ENCODE results near the gene FGF13. TPM values are rescaled to one million over a fixed set of nuclear protein-coding genes. Genes with fewer than 3 reads are reported as not detected.

Gene FGF13
- total RNA-seq, 4 donors from 2014 or later = 5.7 to 7.5 (median 6.2) TPM

DNA sequence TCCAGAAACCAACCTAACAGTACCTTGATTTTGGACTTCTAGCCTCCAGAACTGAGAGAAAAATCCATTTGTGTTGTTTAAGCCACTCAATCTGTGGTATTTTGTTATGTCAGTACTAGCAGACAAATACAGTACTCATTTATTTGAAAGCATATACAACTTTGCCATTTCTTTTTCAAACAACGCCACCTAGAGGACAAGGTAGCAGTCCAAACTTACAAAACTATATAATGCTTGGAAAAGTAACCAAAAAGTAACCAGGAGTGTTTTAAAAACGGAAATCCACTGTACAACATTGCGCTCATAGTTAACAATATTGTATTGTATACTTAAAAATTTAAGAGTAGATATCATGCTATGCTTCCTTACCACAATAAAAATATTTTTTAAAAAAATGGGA, 37.0 kb upstream of the FGF13 start:
- H3K36me3 ChIP-seq = no peaks in the 10 kb centered on the region
- TF ChIP-seq, protein P1, sequence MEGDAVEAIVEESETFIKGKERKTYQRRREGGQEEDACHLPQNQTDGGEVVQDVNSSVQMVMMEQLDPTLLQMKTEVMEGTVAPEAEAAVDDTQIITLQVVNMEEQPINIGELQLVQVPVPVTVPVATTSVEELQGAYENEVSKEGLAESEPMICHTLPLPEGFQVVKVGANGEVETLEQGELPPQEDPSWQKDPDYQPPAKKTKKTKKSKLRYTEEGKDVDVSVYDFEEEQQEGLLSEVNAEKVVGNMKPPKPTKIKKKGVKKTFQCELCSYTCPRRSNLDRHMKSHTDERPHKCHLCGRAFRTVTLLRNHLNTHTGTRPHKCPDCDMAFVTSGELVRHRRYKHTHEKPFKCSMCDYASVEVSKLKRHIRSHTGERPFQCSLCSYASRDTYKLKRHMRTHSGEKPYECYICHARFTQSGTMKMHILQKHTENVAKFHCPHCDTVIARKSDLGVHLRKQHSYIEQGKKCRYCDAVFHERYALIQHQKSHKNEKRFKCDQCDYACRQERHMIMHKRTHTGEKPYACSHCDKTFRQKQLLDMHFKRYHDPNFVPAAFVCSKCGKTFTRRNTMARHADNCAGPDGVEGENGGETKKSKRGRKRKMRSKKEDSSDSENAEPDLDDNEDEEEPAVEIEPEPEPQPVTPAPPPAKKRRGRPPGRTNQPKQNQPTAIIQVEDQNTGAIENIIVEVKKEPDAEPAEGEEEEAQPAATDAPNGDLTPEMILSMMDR (IDR thresholded peaks at IDR 0.05) = peak in 4 of 5 experiments; percentile 20 to 38 (median 21)
- TF ChIP-seq EP300 (IDR thresholded peaks at IDR 0.05) = no peak
- DNase-seq (ENCODE audit: low spot score in 2 of 2) = no peak
- H3K27me3 ChIP-seq = peaks cover 0 to 13% of the 10 kb centered on the region in 2 donors
- H3K27ac ChIP-seq = no peak overlapping the region
- no peaks in the 10 kb centered on the region for H3K4me1 ChIP-seq
- no peak overlapping the region for H3K4me3 ChIP-seq
- 23 to 29% methylated on average over 3 of the region's 3 CpGs for WGBS, 2 donors
- H3K9me3 ChIP-seq = no peaks in the 10 kb centered on the region

DNA sequence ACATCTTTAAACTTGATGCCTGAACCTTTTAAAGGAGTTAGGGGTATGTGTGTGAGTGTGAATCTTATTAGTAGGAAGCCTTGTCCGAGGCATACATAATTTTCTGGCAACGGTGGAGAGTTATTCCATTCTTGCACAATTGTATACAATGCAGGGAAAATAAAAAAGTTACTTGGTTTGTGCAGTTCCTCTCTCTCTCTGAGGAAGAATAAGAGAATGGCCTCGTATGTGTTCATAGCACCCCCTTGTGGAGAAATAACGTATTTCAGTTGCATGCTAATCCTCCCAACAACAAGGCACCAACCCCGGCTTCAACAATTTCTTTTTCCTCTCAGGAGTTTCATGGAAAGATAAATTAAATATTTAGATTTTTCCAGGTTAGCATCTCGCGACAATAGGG, 33.7 kb upstream of the FGF13 start:
- DNase-seq (ENCODE audit: low spot score in 2 of 2) = peak in 1 of 2 donors; percentile 72
- no peak overlapping the region for H3K27ac ChIP-seq
- peaks cover 0 to 9% of the 10 kb centered on the region in 2 donors for H3K27me3 ChIP-seq
- no peak for TF ChIP-seq POLR2A (IDR thresholded peaks at IDR 0.05)
- no peak for TF ChIP-seq EP300 (IDR thresholded peaks at IDR 0.05)
- TF ChIP-seq, protein P1 (IDR thresholded peaks at IDR 0.05) = peak; percentile 37 to 76 (median 59)
- no peaks in the 10 kb centered on the region for H3K36me3 ChIP-seq
- no peak overlapping the region for H3K4me3 ChIP-seq
- WGBS, 2 donors = 2 to 6% methylated on average over 7 of the region's 7 CpGs
- no peaks in the 10 kb centered on the region for H3K9me3 ChIP-seq
- H3K4me1 ChIP-seq = no peaks in the 10 kb centered on the region

DNA sequence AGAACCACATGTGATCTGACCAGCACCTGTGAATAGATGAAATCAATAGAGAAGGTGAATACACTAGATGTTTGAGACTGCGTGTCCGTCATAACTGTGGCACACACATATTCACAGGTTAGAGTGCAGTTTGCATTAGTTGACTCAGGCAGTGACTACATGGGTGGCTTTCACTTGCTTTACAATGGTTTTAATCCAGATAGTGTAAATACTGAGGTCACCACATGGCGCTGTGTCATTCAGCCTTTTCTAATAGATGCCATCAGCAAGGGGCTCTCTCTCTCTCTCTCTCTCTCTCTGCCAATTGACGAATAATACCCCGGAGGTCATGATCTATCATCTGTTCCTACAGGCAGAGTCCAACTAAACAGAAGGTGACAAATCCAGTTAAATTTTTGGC, 30.7 kb upstream of the FGF13 start:
- Histone ChIP-seq H3K36me3 (no peaks in the 10 kb centered on the region), H3K9me3 (no peaks in the 10 kb centered on the region), H3K4me1 (no peaks in the 10 kb centered on the region), H3K27me3 (peaks cover 0 to 22% of the 10 kb centered on the region in 2 donors), H3K27ac (no peak overlapping the region), H3K4me3 (no peak overlapping the region)
- TF ChIP-seq EP300 (IDR thresholded peaks at IDR 0.05) (no peak), POLR2A (IDR thresholded peaks at IDR 0.05) (no peak)
- TF ChIP-seq, protein P1 (IDR thresholded peaks at IDR 0.05) = no peak
- WGBS, 2 donors = 84 to 90% methylated on average over 4 to 5 of the region's 5 CpGs
- DNase-seq (ENCODE audit: low spot score in 2 of 2) = no peak

DNA sequence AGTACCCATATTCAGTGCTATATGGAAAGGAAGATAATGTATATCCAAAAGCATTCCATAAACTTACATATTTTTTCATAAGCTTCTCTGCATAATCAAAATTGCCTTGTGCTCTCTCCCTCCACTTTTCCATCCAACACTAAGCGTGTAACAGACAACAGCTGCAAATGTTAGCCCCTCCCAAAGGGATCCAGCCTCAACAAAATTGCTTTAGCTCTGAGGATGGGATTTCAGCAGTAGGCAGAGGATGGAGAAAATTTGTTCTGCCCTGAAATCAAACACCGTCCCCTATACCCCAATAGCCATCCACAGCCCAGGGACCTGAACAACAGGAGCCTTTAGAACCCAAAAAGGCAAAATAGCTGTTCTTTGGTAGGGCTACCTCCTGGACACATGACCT, 28.8 kb upstream of the FGF13 start:
- Histone ChIP-seq H3K4me1 (no peaks in the 10 kb centered on the region), H3K9me3 (no peaks in the 10 kb centered on the region), H3K27me3 (peaks cover 0 to 27% of the 10 kb centered on the region in 2 donors), H3K4me3 (no peak overlapping the region), H3K36me3 (no peaks in the 10 kb centered on the region), H3K27ac (no peak overlapping the region)
- TF ChIP-seq EP300 (IDR thresholded peaks at IDR 0.05) = no peak
- TF ChIP-seq, protein P1 (IDR thresholded peaks at IDR 0.05) = no peak
- 70 to 85% methylated on average over 1 to 2 of the region's 2 CpGs for WGBS, 2 donors
- DNase-seq (ENCODE audit: low spot score in 2 of 2) = no peak

DNA sequence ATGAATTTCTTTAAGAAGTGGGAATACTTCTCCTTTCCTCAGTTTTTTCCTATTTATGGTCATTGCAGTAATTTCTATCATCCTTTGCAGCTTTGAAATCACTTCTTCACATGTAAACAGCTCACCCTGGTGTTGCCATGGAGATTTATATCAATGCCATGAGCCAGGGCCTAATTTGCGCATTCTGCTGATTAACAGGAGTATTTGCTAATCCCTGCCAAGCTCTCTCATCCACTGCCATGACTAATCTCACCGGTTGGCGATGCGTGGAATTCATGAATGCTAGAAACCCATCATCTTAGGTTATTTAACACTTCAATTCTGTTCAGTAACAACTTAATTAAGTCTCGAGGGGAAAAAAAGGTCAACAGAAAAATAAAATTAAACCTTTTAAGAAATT, 11.8 kb upstream of the FGF13 start:
- Histone ChIP-seq H3K4me1 (no peaks in the 10 kb centered on the region), H3K9me3 (no peaks in the 10 kb centered on the region), H3K27me3 (peaks cover 0 to 17% of the 10 kb centered on the region in 2 donors), H3K4me3 (no peak overlapping the region), H3K27ac (no peak overlapping the region), H3K36me3 (no peaks in the 10 kb centered on the region)
- no peak for DNase-seq (ENCODE audit: low spot score in 2 of 2)
- 83 to 90% methylated on average over 4 to 5 of the region's 5 CpGs for WGBS, 2 donors
- TF ChIP-seq POLR2A (IDR thresholded peaks at IDR 0.05) (no peak), EP300 (IDR thresholded peaks at IDR 0.05) (no peak)
- TF ChIP-seq, protein P1 (IDR thresholded peaks at IDR 0.05) = no peak
